Measurements from ENCODE around the gene FABP1.

DNA sequence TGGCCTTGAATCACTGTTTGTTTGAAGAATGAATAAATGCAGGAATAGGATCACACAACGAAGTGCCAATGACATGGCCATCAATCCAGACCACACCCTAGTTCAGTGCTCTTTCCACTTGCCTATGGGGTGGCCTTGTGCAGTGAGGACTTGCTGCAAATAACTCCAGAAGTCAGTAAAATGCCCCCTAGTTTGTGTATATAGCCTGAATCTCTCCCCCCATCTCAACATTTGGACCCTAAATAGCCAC is 299 bp downstream of the FABP1 start:
- TF ChIP-seq, protein P1, sequence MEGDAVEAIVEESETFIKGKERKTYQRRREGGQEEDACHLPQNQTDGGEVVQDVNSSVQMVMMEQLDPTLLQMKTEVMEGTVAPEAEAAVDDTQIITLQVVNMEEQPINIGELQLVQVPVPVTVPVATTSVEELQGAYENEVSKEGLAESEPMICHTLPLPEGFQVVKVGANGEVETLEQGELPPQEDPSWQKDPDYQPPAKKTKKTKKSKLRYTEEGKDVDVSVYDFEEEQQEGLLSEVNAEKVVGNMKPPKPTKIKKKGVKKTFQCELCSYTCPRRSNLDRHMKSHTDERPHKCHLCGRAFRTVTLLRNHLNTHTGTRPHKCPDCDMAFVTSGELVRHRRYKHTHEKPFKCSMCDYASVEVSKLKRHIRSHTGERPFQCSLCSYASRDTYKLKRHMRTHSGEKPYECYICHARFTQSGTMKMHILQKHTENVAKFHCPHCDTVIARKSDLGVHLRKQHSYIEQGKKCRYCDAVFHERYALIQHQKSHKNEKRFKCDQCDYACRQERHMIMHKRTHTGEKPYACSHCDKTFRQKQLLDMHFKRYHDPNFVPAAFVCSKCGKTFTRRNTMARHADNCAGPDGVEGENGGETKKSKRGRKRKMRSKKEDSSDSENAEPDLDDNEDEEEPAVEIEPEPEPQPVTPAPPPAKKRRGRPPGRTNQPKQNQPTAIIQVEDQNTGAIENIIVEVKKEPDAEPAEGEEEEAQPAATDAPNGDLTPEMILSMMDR (conservative IDR thresholded peaks at IDR 0.05 in 1 of 2, IDR thresholded peaks at IDR 0.05 in 1 of 2; ENCODE audit: low read depth in 1 of 2, low read length in 2 of 2): no peak
- no peak for TF ChIP-seq EZH2 (IDR thresholded peaks at IDR 0.05; ENCODE audit: low read length, missing control alignments)

Data from fibroblast of lung (primary cell).